IPS-20b (cell line): ENCODE results near the gene TMEM207.

ENCODE experiments used
- H3K27ac ChIP-seq: one replicate; pipeline ENCODE4 v1.5.1; 2013; ENCODE audit warnings: low read length
- H3K27me3 ChIP-seq: 2 replicates; pipeline ENCODE4 v1.6.1; 2013; ENCODE audit warnings: mild to moderate bottlenecking, low read length, inconsistent platforms; ENCODE audit not compliant: insufficient read depth
- H3K36me3 ChIP-seq: 2 replicates; pipeline ENCODE4 v1.6.1; 2013; ENCODE audit warnings: low read depth, mild to moderate bottlenecking, inconsistent platforms, low read length, moderate library complexity; ENCODE audit not compliant: insufficient read depth
- H3K4me1 ChIP-seq: 2 replicates; pipeline ENCODE4 v1.6.1; 2013; ENCODE audit warnings: mild to moderate bottlenecking, control low read depth, inconsistent platforms, low read length, moderate library complexity; ENCODE audit not compliant: insufficient read depth
- H3K4me3 ChIP-seq: 2 replicates; pipeline ENCODE4 v1.5.1; 2013; ENCODE audit warnings: mild to moderate bottlenecking, low read length, inconsistent platforms
- H3K9ac ChIP-seq: 2 replicates; pipeline ENCODE4 v1.6.1; 2013; ENCODE audit warnings: low read depth, mild to moderate bottlenecking, inconsistent platforms, low read length, moderate library complexity
- H3K9me3 ChIP-seq: 2 replicates; pipeline ENCODE4 v1.6.1; 2013; ENCODE audit warnings: mild to moderate bottlenecking, low read depth, low read length, inconsistent platforms; ENCODE audit not compliant: insufficient read depth

TMEM207 gene

GRCh38 chr3:190380184-190380583 lies 69.5 kb downstream of the TMEM207 start:
- Histone ChIP-seq H3K4me1 (peaks cover 8% of the 10 kb centered on the region), H3K36me3 (no peaks in the 10 kb centered on the region), H3K9ac (no peak overlapping the region), H3K27me3 (no peaks in the 10 kb centered on the region), H3K9me3 (no peaks in the 10 kb centered on the region), H3K27ac (no peak overlapping the region), H3K4me3 (no peak overlapping the region)
